ENCODE data around the gene U2AF1. TPM values are rescaled to one million over a fixed set of nuclear protein-coding genes. Genes with fewer than 3 reads are reported as not detected.

U2AF1 gene
- 29.1 and 39.6 TPM in 2 replicates for total RNA-seq

GRCh38 chr21:43106965-43107793 lies at the start of gene U2AF1:
TSS of gene U2AF1 (minus strand) at chr21:43107570. CDS start at chr21:43107494, 76 bp downstream.

GRCh38 chr21:43075170-43076022 lies 32.0 kb downstream of the U2AF1 start, which contains the start of gene CBS:
TSS of gene CBS (minus strand) at chr21:43075835. CDS start at chr21:43072193, 3,642 bp downstream.

Other genes with a start within 250 kb of the U2AF1 start
- 16.7 and 19.9 TPM in 2 replicates for gene WDR4, start 228.0 kb downstream of the U2AF1 start, total RNA-seq
- 27.1 and 56.4 TPM in 2 replicates for gene NDUFV3, start 214.3 kb downstream of the U2AF1 start, total RNA-seq
- gene ERVH48-1, start 181.9 kb downstream of the U2AF1 start, total RNA-seq, result under 0.01 TPM in 1 of 2 replicates, not detected in the other
- 16.6 and 30.0 TPM in 2 replicates for gene PKNOX1, start 133.0 kb downstream of the U2AF1 start, total RNA-seq
- 33.1 and 138 TPM in 2 replicates for gene CBS, start 31.7 kb downstream of the U2AF1 start, total RNA-seq
- gene CRYAA, start 61.4 kb upstream of the U2AF1 start, total RNA-seq, result not detected in 2 replicates